ENCODE data around the gene ERC1.

DNA sequence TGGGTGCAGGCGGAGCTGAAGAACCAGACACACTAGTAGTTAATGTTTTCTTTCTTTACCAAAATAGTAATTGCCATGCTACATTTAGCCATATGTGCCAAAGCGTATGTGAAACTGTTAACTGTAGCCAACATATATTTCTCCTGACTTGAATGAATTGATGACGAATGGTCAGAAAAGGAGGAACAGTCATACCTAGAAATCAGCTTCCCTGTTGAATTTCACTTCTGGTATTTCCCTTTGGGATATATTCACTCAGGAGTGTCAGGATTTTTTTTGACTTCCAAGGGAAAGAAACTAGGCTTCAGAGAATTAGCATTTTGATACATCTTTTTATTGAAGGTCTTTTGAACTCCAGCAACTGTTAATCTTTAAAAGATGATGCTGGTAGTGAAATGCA, 87.0 kb downstream of the ERC1 start:
- no peak for TF ChIP-seq EZH2 (IDR thresholded peaks at IDR 0.05; ENCODE audit: low read length, unreplicated experiment)
- TF ChIP-seq, protein P1, sequence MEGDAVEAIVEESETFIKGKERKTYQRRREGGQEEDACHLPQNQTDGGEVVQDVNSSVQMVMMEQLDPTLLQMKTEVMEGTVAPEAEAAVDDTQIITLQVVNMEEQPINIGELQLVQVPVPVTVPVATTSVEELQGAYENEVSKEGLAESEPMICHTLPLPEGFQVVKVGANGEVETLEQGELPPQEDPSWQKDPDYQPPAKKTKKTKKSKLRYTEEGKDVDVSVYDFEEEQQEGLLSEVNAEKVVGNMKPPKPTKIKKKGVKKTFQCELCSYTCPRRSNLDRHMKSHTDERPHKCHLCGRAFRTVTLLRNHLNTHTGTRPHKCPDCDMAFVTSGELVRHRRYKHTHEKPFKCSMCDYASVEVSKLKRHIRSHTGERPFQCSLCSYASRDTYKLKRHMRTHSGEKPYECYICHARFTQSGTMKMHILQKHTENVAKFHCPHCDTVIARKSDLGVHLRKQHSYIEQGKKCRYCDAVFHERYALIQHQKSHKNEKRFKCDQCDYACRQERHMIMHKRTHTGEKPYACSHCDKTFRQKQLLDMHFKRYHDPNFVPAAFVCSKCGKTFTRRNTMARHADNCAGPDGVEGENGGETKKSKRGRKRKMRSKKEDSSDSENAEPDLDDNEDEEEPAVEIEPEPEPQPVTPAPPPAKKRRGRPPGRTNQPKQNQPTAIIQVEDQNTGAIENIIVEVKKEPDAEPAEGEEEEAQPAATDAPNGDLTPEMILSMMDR (conservative IDR thresholded peaks at IDR 0.05; ENCODE audit: low read depth, low read length): no peak
